A549 (cell line): ENCODE data around the gene LRIF1.
"Not testable (repeated sequence)": the region's sequence is repeated elsewhere in the genome, so short reads cannot be mapped to it uniquely, and the experiment has no call there.

ENCODE experiments used
- CTCF ChIP-seq: fragments of >200 bp; sonication (Bioruptor Twin); formaldehyde crosslinking; IDR thresholded peaks from 3 replicates; pipeline ENCODE4 v1.5.1; 2016
- EP300 ChIP-seq, 2 experiments: fragments of >200 bp; sonication (Bioruptor Twin); formaldehyde crosslinking; IDR thresholded peaks; 2 replicates in 1 of 2; 3 replicates in 1 of 2; pipeline ENCODE4 v1.6.1; 2016 to 2017
- FOSL2 ChIP-seq, 2 experiments: fragments of 450-650 bp in 1 of 2; fragments of >200 bp in 1 of 2; sonication (Bioruptor Twin) in 1 of 2; formaldehyde crosslinking; IDR thresholded peaks; 2 replicates each; pipeline versions ENCODE4 v1.5.0 to v1.6.1; 2016 to 2020; ENCODE audit warnings: mild to moderate bottlenecking in 1 of 2, moderate library complexity in 1 of 2
- POLR2AphosphoS2 ChIP-seq: conservative IDR thresholded peaks from 2 replicates; pipeline ENCODE4 v1.6.1; 2012; ENCODE audit warnings: low read length, improper control_type of control experiment, inconsistent platforms
- RCOR1 ChIP-seq: fragments of 150-350 bp; IDR thresholded peaks from 2 replicates; pipeline ENCODE4 v1.6.1; 2014; ENCODE audit warnings: antibody characterized with exemption, low read length, low read depth
- TF ChIP-seq, protein P1 (sequence below): fragments of 450-650 bp; IDR thresholded peaks from 2 replicates; pipeline ENCODE4 v1.6.1; 2014; ENCODE audit warnings: antibody characterized with exemption

DNA sequence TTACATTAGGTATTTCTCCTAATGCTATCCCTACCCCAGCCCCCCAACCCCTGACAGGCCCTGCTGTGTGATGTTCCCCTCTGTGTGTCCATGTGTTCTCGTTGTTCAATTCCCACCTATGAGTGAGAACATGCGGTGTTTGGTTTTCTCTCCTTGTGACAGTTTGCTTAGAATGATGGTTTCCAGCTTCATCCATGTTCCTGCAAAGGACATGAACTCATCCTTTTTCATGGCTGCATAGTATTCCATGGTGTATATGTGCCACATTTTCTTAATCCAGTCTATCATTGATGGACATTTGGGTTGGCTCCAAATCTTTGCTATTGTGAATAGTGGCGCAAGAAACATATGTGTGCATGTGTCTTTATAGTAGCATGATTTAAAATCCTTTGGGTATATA is 32.6 kb downstream of the LRIF1 start:
- TF ChIP-seq, protein P1, sequence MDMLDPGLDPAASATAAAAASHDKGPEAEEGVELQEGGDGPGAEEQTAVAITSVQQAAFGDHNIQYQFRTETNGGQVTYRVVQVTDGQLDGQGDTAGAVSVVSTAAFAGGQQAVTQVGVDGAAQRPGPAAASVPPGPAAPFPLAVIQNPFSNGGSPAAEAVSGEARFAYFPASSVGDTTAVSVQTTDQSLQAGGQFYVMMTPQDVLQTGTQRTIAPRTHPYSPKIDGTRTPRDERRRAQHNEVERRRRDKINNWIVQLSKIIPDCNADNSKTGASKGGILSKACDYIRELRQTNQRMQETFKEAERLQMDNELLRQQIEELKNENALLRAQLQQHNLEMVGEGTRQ, result not testable (repeated sequence)
- not testable (repeated sequence) for TF ChIP-seq CTCF; EP300 (IDR thresholded peaks at IDR 0.05); POLR2AphosphoS2; FOSL2 (IDR thresholded peaks at IDR 0.05); FOSL2 (CRISPR knock-in tag; IDR thresholded peaks at IDR 0.05); RCOR1
